ENCODE data around the gene PRR22.
"Not testable (repeated sequence)": the region's sequence is repeated elsewhere in the genome, so short reads cannot be mapped to it uniquely, and the experiment has no call there.

Gene PRR22

DNA sequence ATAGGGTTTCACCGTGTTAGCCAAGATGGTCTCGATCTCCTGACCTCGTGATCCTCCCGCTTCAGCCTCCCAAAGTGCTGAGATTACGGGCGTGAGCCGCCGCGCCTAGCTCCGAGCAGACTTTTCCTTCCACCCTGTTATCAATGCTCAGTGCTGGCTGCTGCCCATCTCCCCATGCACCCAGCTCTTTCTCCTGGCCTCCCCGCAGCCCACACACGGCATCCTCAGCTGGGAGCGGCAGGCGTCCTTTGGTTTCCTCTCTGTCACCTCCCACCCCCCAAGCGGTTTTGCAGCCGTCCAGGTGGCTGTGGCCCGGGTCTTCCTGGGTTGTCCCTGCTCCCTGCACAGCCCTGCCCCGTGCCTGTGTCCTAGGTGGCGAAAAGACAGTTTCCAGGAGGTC is 12.1 kb downstream of the PRR22 start:
- DNase-seq (ENCODE audit: insufficient read length, low spot score): no peak
- no peak for TF ChIP-seq POU2F2 (IDR thresholded peaks at IDR 0.05; ENCODE audit: low read depth, low read length)
- TF ChIP-seq TAF1 (IDR thresholded peaks at IDR 0.05; ENCODE audit: low read depth, low read length): no peak
- TF ChIP-seq SPI1 (IDR thresholded peaks at IDR 0.05; ENCODE audit: low read depth, low read length): no peak
- TF ChIP-seq PAX5 (IDR thresholded peaks at IDR 0.05; ENCODE audit: insufficient read depth, low read length, severe bottlenecking): no peak
- no peak for TF ChIP-seq POLR2A (IDR thresholded peaks at IDR 0.05; ENCODE audit: low read depth, low read length)
- TF ChIP-seq POLR2AphosphoS5 (IDR thresholded peaks at IDR 0.05; ENCODE audit: low read depth, low read length): no peak

DNA sequence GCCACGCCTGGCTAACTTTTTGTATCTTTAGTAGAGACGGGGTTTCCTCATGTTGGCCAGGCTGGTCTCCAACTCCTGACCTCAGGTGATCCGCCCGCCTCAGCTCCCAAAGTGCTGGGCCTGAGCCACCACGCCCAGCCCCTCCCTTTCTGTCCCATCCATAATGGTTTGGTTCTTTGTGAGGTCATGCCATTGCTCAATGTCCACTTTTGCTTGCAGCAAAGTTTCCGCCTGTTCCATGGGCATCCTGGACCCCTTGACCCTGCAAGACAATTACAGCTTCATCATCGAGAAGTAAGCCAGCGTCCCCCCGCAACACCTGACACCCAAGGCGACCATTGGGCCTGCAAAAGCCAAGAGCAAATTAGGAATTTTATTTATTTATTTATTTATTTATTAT is 16.6 kb downstream of the PRR22 start:
- TF ChIP-seq PAX5 (IDR thresholded peaks at IDR 0.05; ENCODE audit: insufficient read depth, low read length, severe bottlenecking): no peak
- no peak for TF ChIP-seq TAF1 (IDR thresholded peaks at IDR 0.05; ENCODE audit: low read depth, low read length)
- TF ChIP-seq POLR2AphosphoS5 (IDR thresholded peaks at IDR 0.05; ENCODE audit: low read depth, low read length): no peak
- no peak for TF ChIP-seq POU2F2 (IDR thresholded peaks at IDR 0.05; ENCODE audit: low read depth, low read length)
- TF ChIP-seq POLR2A (IDR thresholded peaks at IDR 0.05; ENCODE audit: low read depth, low read length): no peak
- TF ChIP-seq SPI1 (IDR thresholded peaks at IDR 0.05; ENCODE audit: low read depth, low read length): no peak
- FAIRE-seq (no peak), DNase-seq (ENCODE audit: insufficient read length, low spot score) (no peak)

More for the DNA sequence above, 12.1 kb downstream of the PRR22 start:
- no peak for FAIRE-seq

DNA sequence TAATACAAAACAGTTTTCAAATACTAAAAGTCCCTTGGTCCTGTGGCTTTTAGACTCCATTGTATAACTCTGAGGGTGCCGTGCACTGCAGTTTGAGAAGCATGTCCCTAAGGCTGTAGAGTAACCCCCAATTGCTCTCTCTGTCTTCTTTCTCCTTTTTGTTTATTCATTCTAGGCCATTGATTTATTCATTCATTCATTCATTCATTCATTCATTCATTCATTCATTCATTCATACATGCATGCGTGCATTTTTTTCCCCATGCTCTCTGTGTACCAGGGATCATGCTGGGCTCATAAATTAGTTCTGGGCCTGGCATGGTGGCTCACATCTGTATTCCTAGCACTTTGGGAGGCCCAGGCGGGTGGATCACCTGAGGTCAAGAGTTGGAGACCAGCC is 19.3 kb downstream of the PRR22 start:
- DNase-seq (ENCODE audit: insufficient read length, low spot score) (no peak), FAIRE-seq (no peak)
- TF ChIP-seq POLR2A (IDR thresholded peaks at IDR 0.05; ENCODE audit: low read depth, low read length): no peak
- no peak for TF ChIP-seq POLR2AphosphoS5 (IDR thresholded peaks at IDR 0.05; ENCODE audit: low read depth, low read length)
- no peak for TF ChIP-seq PAX5 (IDR thresholded peaks at IDR 0.05; ENCODE audit: insufficient read depth, low read length, severe bottlenecking)
- no peak for TF ChIP-seq POU2F2 (IDR thresholded peaks at IDR 0.05; ENCODE audit: low read depth, low read length)

DNA sequence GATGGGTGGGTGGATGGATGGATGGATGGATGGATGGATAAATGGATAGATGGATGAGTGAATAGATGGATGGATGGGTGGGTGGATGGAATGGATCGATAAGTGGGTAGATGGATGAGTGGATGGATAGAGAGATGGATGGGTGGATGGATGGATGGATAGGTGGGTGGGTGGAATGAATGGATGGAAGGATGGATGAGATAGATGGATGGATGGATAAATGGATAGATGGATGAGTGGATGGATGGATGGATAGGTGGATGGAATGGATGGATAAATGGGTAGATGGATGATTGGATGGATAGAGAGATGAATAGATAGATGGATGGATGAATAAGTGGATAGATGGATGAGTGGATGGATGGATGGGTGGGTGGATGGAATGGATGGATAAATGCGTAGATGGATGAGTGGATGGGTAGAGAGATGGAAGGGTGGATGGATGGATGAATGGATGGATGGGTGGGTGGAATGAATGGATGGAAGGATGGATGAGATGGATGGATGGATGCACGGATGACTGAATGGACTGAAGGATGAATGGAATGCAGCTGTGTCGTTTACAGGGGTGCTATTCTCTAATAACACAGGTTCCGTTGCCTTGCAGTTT is 21.8 kb downstream of the PRR22 start:
- TF ChIP-seq POLR2A (IDR thresholded peaks at IDR 0.05; ENCODE audit: low read depth, low read length) (no peak), SPI1 (IDR thresholded peaks at IDR 0.05; ENCODE audit: low read depth, low read length) (no peak), TAF1 (IDR thresholded peaks at IDR 0.05; ENCODE audit: low read depth, low read length) (no peak), POU2F2 (IDR thresholded peaks at IDR 0.05; ENCODE audit: low read depth, low read length) (no peak)
- DNase-seq (ENCODE audit: insufficient read length, low spot score): no peak
- no peak for FAIRE-seq

DNA sequence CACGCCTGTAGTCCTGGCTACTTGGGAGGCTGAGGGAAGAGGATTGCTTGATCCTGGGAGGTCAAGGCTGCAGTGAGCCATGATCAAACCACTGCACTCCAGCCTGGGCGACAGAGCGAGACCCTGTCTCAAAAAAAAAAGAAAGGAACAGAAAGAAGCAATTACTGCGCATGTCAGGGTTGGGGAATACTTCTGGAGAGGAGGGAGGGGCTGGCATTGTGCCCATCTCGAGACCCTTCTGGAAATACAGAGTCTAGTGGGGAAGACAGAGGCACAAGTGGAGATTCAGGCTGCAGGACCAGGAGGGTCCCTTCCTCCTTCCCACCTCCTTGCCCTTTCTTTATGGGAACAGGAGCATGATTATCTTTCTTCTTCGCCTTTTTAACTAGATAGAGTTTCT is 30.8 kb downstream of the PRR22 start:
- DNase-seq (ENCODE audit: insufficient read length, low spot score) (no peak), FAIRE-seq (no peak)
- TF ChIP-seq TAF1 (IDR thresholded peaks at IDR 0.05; ENCODE audit: low read depth, low read length) (no peak), PAX5 (IDR thresholded peaks at IDR 0.05; ENCODE audit: insufficient read depth, low read length, severe bottlenecking) (no peak), SPI1 (IDR thresholded peaks at IDR 0.05; ENCODE audit: low read depth, low read length) (no peak), POU2F2 (IDR thresholded peaks at IDR 0.05; ENCODE audit: low read depth, low read length) (no peak), POLR2A (IDR thresholded peaks at IDR 0.05; ENCODE audit: low read depth, low read length) (no peak), POLR2AphosphoS5 (IDR thresholded peaks at IDR 0.05; ENCODE audit: low read depth, low read length) (no peak)

DNA sequence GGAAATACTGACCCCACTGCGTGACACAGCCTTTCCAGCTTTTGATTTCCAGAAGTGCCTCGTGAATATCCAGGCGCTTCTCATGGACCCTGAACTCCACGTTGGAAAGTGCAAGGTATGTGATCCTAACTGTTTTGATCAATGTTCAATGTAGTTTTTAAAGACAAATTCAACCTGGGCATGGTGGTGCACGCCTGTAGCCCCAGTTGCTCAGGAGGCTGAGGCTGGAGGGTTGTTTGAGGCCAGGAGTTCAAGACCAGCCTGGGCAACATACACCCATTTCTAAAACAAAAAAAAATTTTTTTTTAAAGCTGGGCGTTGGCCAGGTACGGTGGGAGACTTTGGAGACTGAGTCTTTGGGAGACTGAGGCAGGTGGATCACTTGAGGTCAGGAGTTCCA is 32.8 kb downstream of the PRR22 start:
- TF ChIP-seq POU2F2 (IDR thresholded peaks at IDR 0.05; ENCODE audit: low read depth, low read length): no peak
- no peak for TF ChIP-seq TAF1 (IDR thresholded peaks at IDR 0.05; ENCODE audit: low read depth, low read length)
- no peak for TF ChIP-seq PAX5 (IDR thresholded peaks at IDR 0.05; ENCODE audit: insufficient read depth, low read length, severe bottlenecking)
- no peak for TF ChIP-seq POLR2A (IDR thresholded peaks at IDR 0.05; ENCODE audit: low read depth, low read length)
- TF ChIP-seq SPI1 (IDR thresholded peaks at IDR 0.05; ENCODE audit: low read depth, low read length): no peak
- no peak for TF ChIP-seq POLR2AphosphoS5 (IDR thresholded peaks at IDR 0.05; ENCODE audit: low read depth, low read length)

DNA sequence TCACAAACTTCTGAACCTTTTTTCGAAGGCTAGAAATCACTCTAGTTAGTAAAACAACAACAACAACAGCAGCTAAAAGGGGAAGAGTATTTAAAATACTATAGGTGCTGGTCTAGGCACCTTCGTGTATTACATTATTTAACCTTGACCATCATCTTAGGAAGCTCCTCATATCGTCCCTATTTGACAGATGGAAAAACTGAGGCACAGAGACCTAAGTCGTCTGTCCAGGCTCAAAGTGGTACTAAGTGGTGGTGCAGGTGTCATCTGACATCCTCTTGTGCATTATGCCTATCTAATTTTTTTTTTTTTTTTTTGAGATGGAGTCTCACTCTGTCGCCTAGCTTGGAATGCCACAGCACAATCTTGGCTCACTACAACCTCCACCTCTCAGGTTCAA is 35.0 kb downstream of the PRR22 start:
- FAIRE-seq (no peak), DNase-seq (ENCODE audit: insufficient read length, low spot score) (no peak)
- TF ChIP-seq SPI1 (IDR thresholded peaks at IDR 0.05; ENCODE audit: low read depth, low read length): no peak
- TF ChIP-seq POLR2A (IDR thresholded peaks at IDR 0.05; ENCODE audit: low read depth, low read length): no peak
- no peak for TF ChIP-seq POLR2AphosphoS5 (IDR thresholded peaks at IDR 0.05; ENCODE audit: low read depth, low read length)
- no peak for TF ChIP-seq TAF1 (IDR thresholded peaks at IDR 0.05; ENCODE audit: low read depth, low read length)

More for the DNA sequence above, 32.8 kb downstream of the PRR22 start:
- DNase-seq (ENCODE audit: insufficient read length, low spot score) (no peak), FAIRE-seq (no peak)

DNA sequence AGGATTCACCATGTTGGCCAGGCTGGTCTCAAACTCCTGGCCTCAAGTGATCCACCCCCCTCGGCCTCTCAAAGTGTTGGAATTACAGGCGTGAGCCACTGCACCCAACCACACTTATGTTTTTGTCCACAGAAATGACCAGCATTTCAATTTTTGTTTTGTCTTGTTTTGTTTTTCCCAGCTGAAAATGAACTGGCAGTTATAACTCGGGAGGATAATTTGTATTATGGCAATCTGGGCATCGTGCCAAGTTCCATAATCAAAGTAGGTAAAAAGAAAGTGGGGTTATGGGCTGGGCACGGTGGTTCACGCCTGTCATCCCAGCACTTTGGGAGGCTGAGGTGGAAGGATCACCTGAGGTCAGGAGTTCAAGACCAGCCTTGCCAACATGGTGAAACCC is 35.6 kb downstream of the PRR22 start:
- FAIRE-seq; DNase-seq (ENCODE audit: insufficient read length, low spot score): not testable (repeated sequence)

DNA sequence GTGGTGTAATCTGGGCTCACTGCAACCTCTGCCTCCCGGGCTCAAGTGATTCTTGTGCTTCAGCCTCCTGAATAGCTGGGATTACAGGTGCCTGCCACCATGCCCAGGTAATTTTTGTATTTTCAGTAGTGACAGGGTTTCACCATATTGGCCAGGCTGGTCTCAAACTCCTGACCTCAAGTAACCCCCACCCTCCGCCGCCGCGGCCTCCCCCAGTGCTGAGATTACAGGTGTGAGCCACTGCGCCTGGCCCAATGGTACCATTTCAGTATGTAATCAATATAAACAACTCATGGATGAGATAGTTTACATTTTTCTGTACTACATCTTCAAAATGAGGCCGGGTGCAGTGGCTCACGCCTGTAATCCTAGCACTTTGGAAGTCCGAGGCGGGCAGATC is 39.5 kb downstream of the PRR22 start:
- FAIRE-seq; DNase-seq (ENCODE audit: insufficient read length, low spot score): not testable (repeated sequence)

DNA sequence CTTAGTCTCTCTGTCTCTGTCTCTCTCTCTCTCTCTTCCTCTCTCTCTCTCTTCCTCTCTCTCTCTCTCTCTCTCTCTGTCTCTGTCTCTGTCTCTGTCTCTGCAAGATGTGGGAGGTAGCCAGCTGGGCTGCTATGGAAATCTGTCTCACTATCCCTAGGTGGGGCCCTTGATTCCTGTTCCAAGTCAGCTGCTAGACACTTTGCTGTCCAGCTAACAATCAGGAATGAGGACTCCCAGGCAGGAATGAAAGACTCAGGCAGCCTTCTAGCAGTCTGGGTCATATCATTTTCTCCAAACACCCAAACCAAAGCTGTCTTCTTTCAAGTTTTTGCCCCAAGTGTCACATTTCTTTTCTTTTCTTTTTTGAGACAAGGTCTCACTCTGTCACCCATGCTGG is 40.9 kb downstream of the PRR22 start:
- no peak for DNase-seq (ENCODE audit: insufficient read length, low spot score)
- TF ChIP-seq POLR2AphosphoS5 (IDR thresholded peaks at IDR 0.05; ENCODE audit: low read depth, low read length) (no peak), POU2F2 (IDR thresholded peaks at IDR 0.05; ENCODE audit: low read depth, low read length) (no peak), SPI1 (IDR thresholded peaks at IDR 0.05; ENCODE audit: low read depth, low read length) (no peak), PAX5 (IDR thresholded peaks at IDR 0.05; ENCODE audit: insufficient read depth, low read length, severe bottlenecking) (no peak), POLR2A (IDR thresholded peaks at IDR 0.05; ENCODE audit: low read depth, low read length) (no peak), TAF1 (IDR thresholded peaks at IDR 0.05; ENCODE audit: low read depth, low read length) (no peak)
- no peak for FAIRE-seq

DNA sequence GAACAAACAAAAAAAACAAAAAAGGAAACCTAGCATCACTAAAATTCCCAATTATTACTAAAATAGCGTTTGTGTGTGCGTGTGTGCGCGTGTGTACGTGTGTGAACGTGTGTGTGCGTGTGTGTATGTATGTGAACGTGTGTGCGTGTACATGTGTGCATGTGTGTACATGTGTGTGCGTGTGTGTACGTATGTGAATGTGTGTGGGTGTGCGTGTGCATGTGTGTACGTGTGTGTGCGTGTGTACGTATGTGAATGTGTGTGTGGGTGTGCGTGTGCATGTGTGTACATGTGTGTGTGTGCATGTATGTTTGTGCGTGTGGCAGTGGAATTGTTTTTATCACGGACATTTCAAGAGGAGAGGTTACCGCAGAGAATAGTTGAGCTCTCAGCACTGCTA is 42.5 kb downstream of the PRR22 start:
- no peak for DNase-seq (ENCODE audit: insufficient read length, low spot score)
- TF ChIP-seq PAX5 (IDR thresholded peaks at IDR 0.05; ENCODE audit: insufficient read depth, low read length, severe bottlenecking) (no peak), TAF1 (IDR thresholded peaks at IDR 0.05; ENCODE audit: low read depth, low read length) (no peak), SPI1 (IDR thresholded peaks at IDR 0.05; ENCODE audit: low read depth, low read length) (no peak), POLR2AphosphoS5 (IDR thresholded peaks at IDR 0.05; ENCODE audit: low read depth, low read length) (no peak), POU2F2 (IDR thresholded peaks at IDR 0.05; ENCODE audit: low read depth, low read length) (no peak), POLR2A (IDR thresholded peaks at IDR 0.05; ENCODE audit: low read depth, low read length) (no peak)
- peak; percentile 71 for FAIRE-seq

Data from GM12891 (cell line).